GM12878 (cell line): ENCODE data around the gene WDR38. TPM values are rescaled to one million over a fixed set of nuclear protein-coding genes. Genes with fewer than 3 reads are reported as not detected.
A peak's percentile ranks its signal among the peaks of the same experiment; 100 is the strongest.

Experiments
- ATF7 ChIP-seq: fragments of 450-650 bp; IDR thresholded peaks from 2 replicates; pipeline ENCODE4 v1.6.1; 2016; ENCODE audit warnings: low read depth, mild to moderate bottlenecking
- BACH1 ChIP-seq: fragments of 450-650 bp; IDR thresholded peaks from 2 replicates; pipeline ENCODE4 v1.6.1; 2017; ENCODE audit warnings: mild to moderate bottlenecking, borderline replicate concordance
- EP300 ChIP-seq, 2 experiments: fragments of 150-350 bp in 1 of 2; IDR thresholded peaks; 2 replicates each; pipeline ENCODE4 v1.6.1; 2011 to 2012; ENCODE audit warnings: low read depth in 2 of 2, low read length in 2 of 2, borderline replicate concordance in 1 of 2, improper control_type of control experiment in 1 of 2, inconsistent platforms in 1 of 2; ENCODE audit not compliant: control insufficient read depth in 1 of 2
- HCFC1 ChIP-seq: fragments of 150-350 bp; IDR thresholded peaks from 2 replicates; pipeline ENCODE4 v1.6.1; 2014; ENCODE audit warnings: low read length
- MTA2 ChIP-seq: fragments of 450-650 bp; IDR thresholded peaks from 2 replicates; pipeline ENCODE4 v1.6.1; 2016; ENCODE audit warnings: low read depth, mild to moderate bottlenecking, moderate library complexity
- MXI1 ChIP-seq: fragments of 150-350 bp; IDR thresholded peaks from 2 replicates; pipeline ENCODE4 v1.6.1; 2011; ENCODE audit warnings: low read depth, mild to moderate bottlenecking, inconsistent platforms, low read length, improper control_type of control experiment
- NFXL1 ChIP-seq: fragments of 450-650 bp; IDR thresholded peaks from 2 replicates; pipeline ENCODE4 v1.6.1; 2017; ENCODE audit warnings: antibody characterized with exemption, mild to moderate bottlenecking, borderline replicate concordance
- NR2C2 ChIP-seq: IDR thresholded peaks from 2 replicates; pipeline ENCODE4 v1.6.1; 2011; ENCODE audit warnings: borderline replicate concordance, low read depth; ENCODE audit not compliant: control insufficient read depth, insufficient read length
- POLR2AphosphoS2 ChIP-seq: IDR thresholded peaks from 2 replicates; pipeline ENCODE4 v1.6.1; 2011; ENCODE audit warnings: low read depth, mild to moderate bottlenecking, low read length, improper control_type of control experiment, moderate library complexity
- RB1 ChIP-seq: fragments of 450-650 bp; formaldehyde crosslinking; IDR thresholded peaks from 2 replicates; pipeline ENCODE4 v1.6.1; 2017; ENCODE audit warnings: mild to moderate bottlenecking, borderline replicate concordance
- RELA ChIP-seq: fragments of 450-650 bp; IDR thresholded peaks from 2 replicates; pipeline ENCODE4 v1.8.0; 2014; ENCODE audit warnings: borderline replicate concordance; ENCODE audit not compliant: partially characterized antibody
- RFX5 ChIP-seq: IDR thresholded peaks from 2 replicates; pipeline ENCODE4 v1.6.1; 2011; ENCODE audit warnings: low read depth, low read length, improper control_type of control experiment
- SMARCA5 ChIP-seq: fragments of 450-650 bp; IDR thresholded peaks from 2 replicates; pipeline ENCODE4 v1.6.1; 2017; ENCODE audit warnings: mild to moderate bottlenecking
- STAT1 ChIP-seq: fragments of 450-650 bp; conservative IDR thresholded peaks from 2 replicates; pipeline ENCODE4 v1.6.1; 2014; ENCODE audit warnings: antibody characterized with exemption, mild to moderate bottlenecking
- STAT3 ChIP-seq: IDR thresholded peaks from 2 replicates; pipeline ENCODE4 v1.6.1; 2011; ENCODE audit warnings: low read depth, low read length, improper control_type of control experiment
- polyA plus RNA-seq, 11 experiments: library from polyadenylated mRNA; depleted of rRNA in 4 of 11; unstranded in 6 of 11; stranded (reverse) in 5 of 11; fragments of >200 nt; fragmentation: Nextera tagmentation in 4 of 11; fragmentation: Illumina TruSeq in 1 of 11; extraction: Ambion mirVana in 4 of 11; extraction: Trizol in 1 of 11; gene quantifications; 1 replicate in 1 of 11; 2 replicates in 10 of 11; pipeline versions ENCODE4 v1.2.1 to v1.2.3, GENCODE V29; 2011 to 2016; ENCODE audit warnings: inconsistent platforms in 2 of 11, missing spikeins in 2 of 11, low read depth in 1 of 11
- total RNA-seq, 4 experiments: library from RNA; depleted of rRNA in 3 of 4; stranded (reverse); fragments of >200 nt in 3 of 4; fragmentation: Illumina TruSeq in 1 of 4; extraction: Trizol in 1 of 4; gene quantifications; 2 replicates each; pipeline versions ENCODE4 v1.2.1 to v1.2.3, GENCODE V29; 2013 to 2021
- TF ChIP-seq, protein P1 (sequence below): fragments of 450-650 bp; IDR thresholded peaks from 2 replicates; pipeline ENCODE4 v1.6.1; 2016; ENCODE audit warnings: mild to moderate bottlenecking, moderate library complexity, borderline replicate concordance
- TF ChIP-seq, protein P2 (sequence below): fragments of 450-650 bp; formaldehyde crosslinking; IDR thresholded peaks from 2 replicates; pipeline ENCODE4 v1.4.0; 2020; ENCODE audit warnings: mild to moderate bottlenecking, moderate library complexity
- TF ChIP-seq, protein P3 (sequence below): fragments of 450-650 bp; IDR thresholded peaks from 2 replicates; pipeline ENCODE4 v1.6.1; 2018; ENCODE audit warnings: mild to moderate bottlenecking, low read depth, moderate library complexity; ENCODE audit not compliant: partially characterized antibody

Gene WDR38
- total and polyA plus RNA-seq, 10 of the 15 experiments (the other 5 are each of a cell fraction or from before 2014, with no cell fraction given), result not detected

DNA sequence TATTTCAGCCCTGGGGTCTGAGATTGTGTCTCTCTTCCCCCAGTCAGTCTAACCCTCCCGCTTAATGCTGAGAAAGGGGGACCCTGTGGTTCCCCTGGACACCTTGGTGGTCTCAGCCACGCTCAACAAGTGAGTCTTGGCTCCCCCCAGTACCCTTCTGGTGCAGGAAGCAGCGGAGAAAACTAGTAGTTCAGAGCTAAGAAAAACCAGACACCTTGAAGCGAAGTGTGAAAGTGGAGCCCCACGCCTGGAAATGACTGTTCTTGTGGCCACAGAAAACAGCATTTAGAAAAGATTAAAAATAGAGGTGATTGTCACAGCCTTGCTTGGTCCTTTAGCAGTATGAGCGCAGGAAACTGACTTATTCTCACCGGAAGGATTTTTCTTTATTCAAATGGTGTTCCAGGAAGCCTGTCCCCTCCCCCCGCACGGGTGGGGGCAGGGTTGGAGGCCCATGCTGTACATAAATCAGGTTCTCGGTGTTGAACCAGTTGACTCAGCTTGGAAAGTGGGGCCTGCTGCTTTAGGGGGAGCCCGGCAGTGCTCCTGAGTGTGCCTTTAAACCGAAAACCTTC lies 16.8 kb downstream of the WDR38 start (continued):
- TF ChIP-seq, protein P1, sequence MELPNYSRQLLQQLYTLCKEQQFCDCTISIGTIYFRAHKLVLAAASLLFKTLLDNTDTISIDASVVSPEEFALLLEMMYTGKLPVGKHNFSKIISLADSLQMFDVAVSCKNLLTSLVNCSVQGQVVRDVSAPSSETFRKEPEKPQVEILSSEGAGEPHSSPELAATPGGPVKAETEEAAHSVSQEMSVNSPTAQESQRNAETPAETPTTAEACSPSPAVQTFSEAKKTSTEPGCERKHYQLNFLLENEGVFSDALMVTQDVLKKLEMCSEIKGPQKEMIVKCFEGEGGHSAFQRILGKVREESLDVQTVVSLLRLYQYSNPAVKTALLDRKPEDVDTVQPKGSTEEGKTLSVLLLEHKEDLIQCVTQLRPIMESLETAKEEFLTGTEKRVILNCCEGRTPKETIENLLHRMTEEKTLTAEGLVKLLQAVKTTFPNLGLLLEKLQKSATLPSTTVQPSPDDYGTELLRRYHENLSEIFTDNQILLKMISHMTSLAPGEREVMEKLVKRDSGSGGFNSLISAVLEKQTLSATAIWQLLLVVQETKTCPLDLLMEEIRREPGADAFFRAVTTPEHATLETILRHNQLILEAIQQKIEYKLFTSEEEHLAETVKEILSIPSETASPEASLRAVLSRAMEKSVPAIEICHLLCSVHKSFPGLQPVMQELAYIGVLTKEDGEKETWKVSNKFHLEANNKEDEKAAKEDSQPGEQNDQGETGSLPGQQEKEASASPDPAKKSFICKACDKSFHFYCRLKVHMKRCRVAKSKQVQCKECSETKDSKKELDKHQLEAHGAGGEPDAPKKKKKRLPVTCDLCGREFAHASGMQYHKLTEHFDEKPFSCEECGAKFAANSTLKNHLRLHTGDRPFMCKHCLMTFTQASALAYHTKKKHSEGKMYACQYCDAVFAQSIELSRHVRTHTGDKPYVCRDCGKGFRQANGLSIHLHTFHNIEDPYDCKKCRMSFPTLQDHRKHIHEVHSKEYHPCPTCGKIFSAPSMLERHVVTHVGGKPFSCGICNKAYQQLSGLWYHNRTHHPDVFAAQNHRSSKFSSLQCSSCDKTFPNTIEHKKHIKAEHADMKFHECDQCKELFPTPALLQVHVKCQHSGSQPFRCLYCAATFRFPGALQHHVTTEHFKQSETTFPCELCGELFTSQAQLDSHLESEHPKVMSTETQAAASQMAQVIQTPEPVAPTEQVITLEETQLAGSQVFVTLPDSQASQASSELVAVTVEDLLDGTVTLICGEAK, result peak; percentile 70; the same call in 1 of the 2 replicates
- no peak for TF ChIP-seq MTA2
- TF ChIP-seq EP300 (IDR thresholded peaks at IDR 0.05; ENCODE audit: borderline replicate concordance in 1 of 2, control insufficient read depth in 1 of 2, low read depth in 2 of 2, low read length in 2 of 2), result peak; percentile 43 to 63; a peak in 1 of 4 replicates
- no peak for TF ChIP-seq RB1
- peak; percentile 80; the same call in 1 of the 2 replicates for TF ChIP-seq MXI1
- no peak for TF ChIP-seq SMARCA5
- TF ChIP-seq ATF7, result peak; percentile 46; the same call in 1 of the 2 replicates
- TF ChIP-seq STAT1, result no peak
- no peak for TF ChIP-seq NFXL1
- TF ChIP-seq BACH1, result no peak
- TF ChIP-seq POLR2AphosphoS2, result 0 out of 2 replicates have a peak, but pooled peaks have one; percentile 7
- TF ChIP-seq, protein P2, sequence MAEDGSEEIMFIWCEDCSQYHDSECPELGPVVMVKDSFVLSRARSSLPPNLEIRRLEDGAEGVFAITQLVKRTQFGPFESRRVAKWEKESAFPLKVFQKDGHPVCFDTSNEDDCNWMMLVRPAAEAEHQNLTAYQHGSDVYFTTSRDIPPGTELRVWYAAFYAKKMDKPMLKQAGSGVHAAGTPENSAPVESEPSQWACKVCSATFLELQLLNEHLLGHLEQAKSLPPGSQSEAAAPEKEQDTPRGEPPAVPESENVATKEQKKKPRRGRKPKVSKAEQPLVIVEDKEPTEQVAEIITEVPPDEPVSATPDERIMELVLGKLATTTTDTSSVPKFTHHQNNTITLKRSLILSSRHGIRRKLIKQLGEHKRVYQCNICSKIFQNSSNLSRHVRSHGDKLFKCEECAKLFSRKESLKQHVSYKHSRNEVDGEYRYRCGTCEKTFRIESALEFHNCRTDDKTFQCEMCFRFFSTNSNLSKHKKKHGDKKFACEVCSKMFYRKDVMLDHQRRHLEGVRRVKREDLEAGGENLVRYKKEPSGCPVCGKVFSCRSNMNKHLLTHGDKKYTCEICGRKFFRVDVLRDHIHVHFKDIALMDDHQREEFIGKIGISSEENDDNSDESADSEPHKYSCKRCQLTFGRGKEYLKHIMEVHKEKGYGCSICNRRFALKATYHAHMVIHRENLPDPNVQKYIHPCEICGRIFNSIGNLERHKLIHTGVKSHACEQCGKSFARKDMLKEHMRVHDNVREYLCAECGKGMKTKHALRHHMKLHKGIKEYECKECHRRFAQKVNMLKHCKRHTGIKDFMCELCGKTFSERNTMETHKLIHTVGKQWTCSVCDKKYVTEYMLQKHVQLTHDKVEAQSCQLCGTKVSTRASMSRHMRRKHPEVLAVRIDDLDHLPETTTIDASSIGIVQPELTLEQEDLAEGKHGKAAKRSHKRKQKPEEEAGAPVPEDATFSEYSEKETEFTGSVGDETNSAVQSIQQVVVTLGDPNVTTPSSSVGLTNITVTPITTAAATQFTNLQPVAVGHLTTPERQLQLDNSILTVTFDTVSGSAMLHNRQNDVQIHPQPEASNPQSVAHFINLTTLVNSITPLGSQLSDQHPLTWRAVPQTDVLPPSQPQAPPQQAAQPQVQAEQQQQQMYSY (CRISPR knock-in tag), result no peak
- TF ChIP-seq HCFC1, result 0 out of 2 replicates have a peak, but pooled peaks have one; percentile 32
- TF ChIP-seq, protein P3, sequence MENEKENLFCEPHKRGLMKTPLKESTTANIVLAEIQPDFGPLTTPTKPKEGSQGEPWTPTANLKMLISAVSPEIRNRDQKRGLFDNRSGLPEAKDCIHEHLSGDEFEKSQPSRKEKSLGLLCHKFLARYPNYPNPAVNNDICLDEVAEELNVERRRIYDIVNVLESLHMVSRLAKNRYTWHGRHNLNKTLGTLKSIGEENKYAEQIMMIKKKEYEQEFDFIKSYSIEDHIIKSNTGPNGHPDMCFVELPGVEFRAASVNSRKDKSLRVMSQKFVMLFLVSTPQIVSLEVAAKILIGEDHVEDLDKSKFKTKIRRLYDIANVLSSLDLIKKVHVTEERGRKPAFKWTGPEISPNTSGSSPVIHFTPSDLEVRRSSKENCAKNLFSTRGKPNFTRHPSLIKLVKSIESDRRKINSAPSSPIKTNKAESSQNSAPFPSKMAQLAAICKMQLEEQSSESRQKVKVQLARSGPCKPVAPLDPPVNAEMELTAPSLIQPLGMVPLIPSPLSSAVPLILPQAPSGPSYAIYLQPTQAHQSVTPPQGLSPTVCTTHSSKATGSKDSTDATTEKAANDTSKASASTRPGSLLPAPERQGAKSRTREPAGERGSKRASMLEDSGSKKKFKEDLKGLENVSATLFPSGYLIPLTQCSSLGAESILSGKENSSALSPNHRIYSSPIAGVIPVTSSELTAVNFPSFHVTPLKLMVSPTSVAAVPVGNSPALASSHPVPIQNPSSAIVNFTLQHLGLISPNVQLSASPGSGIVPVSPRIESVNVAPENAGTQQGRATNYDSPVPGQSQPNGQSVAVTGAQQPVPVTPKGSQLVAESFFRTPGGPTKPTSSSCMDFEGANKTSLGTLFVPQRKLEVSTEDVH, result no peak
- no peak for TF ChIP-seq RELA
- TF ChIP-seq RFX5, result no peak
- peak; percentile 86; the same call in 1 of the 2 replicates for TF ChIP-seq STAT3
- no peak for TF ChIP-seq NR2C2
